Lower lobe of right lung (tissue), 2 donors: ENCODE data around the gene ORC3. TPM values are rescaled to one million over a fixed set of nuclear protein-coding genes. Genes with fewer than 3 reads are reported as not detected.

Experiments used
- ATAC-seq, 2 donors: fragments of 200-7000 bp; cut with Tn5 transposase; one replicate each; pipeline ENCODE4 v1.9.1; 2020 to 2022; ENCODE audit warnings: mild to moderate bottlenecking in 2 of 2, moderate library complexity in 2 of 2
- DNase-seq: peaks from one replicate; pipeline ENCODE4 v3.0.0-alpha.2; 2020
- H3K27ac ChIP-seq: fragments of 200-600 bp; one replicate; pipeline ENCODE4 v1.8.0; 2022
- H3K27me3 ChIP-seq: fragments of 200-600 bp; one replicate; pipeline ENCODE4 v1.8.0; 2022; ENCODE audit warnings: low read depth
- H3K36me3 ChIP-seq: fragments of 200-600 bp; one replicate; pipeline ENCODE4 v1.8.0; 2022; ENCODE audit warnings: mild to moderate bottlenecking
- H3K4me1 ChIP-seq: fragments of 200-600 bp; one replicate; pipeline ENCODE4 v1.8.0; 2022
- H3K4me3 ChIP-seq: fragments of 200-600 bp; one replicate; pipeline ENCODE4 v1.8.0; 2022; ENCODE audit warnings: mild to moderate bottlenecking
- H3K9me3 ChIP-seq: fragments of 200-600 bp; one replicate; pipeline ENCODE4 v1.8.0; 2022
- intact Hi-C: fragments of 100-400 bp; cut with DNase I; formaldehyde crosslinking; loops from one replicate; pipeline ENCODE4 v1.11.0; 2022
- total RNA-seq: library from RNA; stranded (reverse); fragmentation: NEBNext Ultra II Directional; extraction: Animal tissue kit (Norgen Biotek cat#: 25700); gene quantifications from one replicate; pipeline ENCODE4 v1.2.1, GENCODE V29; 2021
- TF ChIP-seq, protein P1 (sequence below): fragments of 200-600 bp; IDR thresholded peaks from one replicate; pipeline ENCODE4 v1.8.0; 2022; ENCODE audit warnings: antibody characterized with exemption, mild to moderate bottlenecking
- donor health status: DM: no; HTN: yes; CAD: no; lungs with severe emphysema.

The ORC3 gene
- total RNA-seq, 1 donor from 2014 or later = 16.6 TPM

DNA sequence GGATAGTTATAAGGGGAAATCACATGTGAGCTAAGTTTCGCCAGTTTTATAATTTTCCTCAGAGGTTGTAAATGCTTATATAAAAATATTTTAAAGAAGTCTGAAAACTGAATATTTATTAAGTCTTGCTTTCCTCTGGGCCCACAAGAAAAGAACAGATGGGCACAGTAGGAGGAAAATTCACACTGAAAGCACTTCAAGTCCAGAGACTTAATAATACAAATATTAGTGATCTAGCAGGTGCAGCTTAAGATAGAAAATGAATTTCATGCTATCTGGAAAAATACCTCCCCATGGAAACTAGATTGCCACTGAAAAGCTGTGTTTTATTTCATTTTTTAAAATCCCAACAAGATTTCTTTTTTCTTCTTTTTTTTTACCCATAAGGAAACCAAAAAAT, 47.2 kb downstream of the ORC3 start:
- TF ChIP-seq, protein P1, sequence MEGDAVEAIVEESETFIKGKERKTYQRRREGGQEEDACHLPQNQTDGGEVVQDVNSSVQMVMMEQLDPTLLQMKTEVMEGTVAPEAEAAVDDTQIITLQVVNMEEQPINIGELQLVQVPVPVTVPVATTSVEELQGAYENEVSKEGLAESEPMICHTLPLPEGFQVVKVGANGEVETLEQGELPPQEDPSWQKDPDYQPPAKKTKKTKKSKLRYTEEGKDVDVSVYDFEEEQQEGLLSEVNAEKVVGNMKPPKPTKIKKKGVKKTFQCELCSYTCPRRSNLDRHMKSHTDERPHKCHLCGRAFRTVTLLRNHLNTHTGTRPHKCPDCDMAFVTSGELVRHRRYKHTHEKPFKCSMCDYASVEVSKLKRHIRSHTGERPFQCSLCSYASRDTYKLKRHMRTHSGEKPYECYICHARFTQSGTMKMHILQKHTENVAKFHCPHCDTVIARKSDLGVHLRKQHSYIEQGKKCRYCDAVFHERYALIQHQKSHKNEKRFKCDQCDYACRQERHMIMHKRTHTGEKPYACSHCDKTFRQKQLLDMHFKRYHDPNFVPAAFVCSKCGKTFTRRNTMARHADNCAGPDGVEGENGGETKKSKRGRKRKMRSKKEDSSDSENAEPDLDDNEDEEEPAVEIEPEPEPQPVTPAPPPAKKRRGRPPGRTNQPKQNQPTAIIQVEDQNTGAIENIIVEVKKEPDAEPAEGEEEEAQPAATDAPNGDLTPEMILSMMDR = no peak
- H3K27ac ChIP-seq = no peak overlapping the region
- H3K27me3 ChIP-seq = no peaks in the 10 kb centered on the region
- no peak overlapping the region for H3K4me3 ChIP-seq
- ATAC-seq = no peak
- intact Hi-C loops = no loop called here
- no peak for DNase-seq
- H3K9me3 ChIP-seq = no peaks in the 10 kb centered on the region
- H3K36me3 ChIP-seq = peaks cover 22% of the 10 kb centered on the region
- H3K4me1 ChIP-seq = no peaks in the 10 kb centered on the region

DNA sequence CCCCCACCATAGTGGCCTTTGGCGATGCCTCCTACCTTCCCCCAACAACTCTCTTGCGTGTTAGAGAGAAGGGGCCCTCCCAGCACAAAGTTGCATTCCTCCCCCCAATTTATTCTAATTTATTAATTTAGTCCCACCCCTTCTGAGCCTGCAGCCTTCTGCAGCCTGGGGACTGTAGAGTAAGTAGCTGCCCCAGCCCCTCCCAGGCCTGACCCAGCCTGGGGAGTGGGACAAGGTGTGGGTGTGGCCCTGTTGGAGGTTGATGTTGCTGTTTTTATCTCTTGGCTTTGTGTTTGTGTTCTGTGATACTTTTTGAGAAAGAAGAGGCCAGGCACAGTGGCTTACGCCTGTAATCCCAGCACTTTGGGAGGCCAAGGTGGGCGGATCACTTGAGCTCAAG, 49.4 kb downstream of the ORC3 start:
- Histone ChIP-seq H3K27me3 (no peaks in the 10 kb centered on the region), H3K4me3 (no peak overlapping the region), H3K9me3 (no peaks in the 10 kb centered on the region), H3K4me1 (no peaks in the 10 kb centered on the region), H3K36me3 (peaks cover 22% of the 10 kb centered on the region), H3K27ac (no peak overlapping the region)
- intact Hi-C loops = no loop called here
- DNase-seq (no peak), ATAC-seq (no peak)
- TF ChIP-seq, protein P1 = no peak

DNA sequence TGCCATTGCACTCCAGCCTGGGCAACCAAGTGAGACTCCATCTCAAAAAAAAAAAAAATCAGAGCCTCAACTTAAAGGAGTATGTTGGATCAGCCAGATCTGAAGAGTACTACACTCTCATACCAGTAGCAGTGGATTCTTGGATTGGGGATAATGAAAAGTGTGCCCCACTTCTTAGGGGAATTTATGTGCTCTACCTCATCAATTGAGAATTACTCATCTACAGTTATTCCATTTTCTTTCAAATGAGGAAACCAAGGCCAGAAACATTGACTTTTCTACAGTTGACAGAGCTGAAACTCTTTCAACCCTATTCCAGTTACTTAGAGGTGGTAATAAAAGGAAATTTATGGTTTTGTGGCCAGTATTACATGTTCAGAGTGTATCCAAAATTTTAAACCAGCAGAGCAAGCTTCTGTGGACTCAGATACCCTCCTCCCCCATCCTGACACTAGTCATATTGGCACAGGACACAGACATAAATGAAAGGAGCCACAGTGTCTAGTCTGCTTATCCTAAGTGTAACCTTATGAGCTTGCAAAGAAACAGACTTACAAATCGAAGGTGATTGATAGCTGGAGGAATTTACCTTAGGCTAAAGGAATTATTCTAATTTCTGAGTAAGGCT, 51.2 kb downstream of the ORC3 start:
- H3K36me3 ChIP-seq = peaks cover 11% of the 10 kb centered on the region
- TF ChIP-seq, protein P1 = no peak
- DNase-seq = no peak
- no peak for ATAC-seq
- no peak overlapping the region for H3K4me3 ChIP-seq
- intact Hi-C loops = no loop called here
- H3K27me3 ChIP-seq = no peaks in the 10 kb centered on the region
- no peaks in the 10 kb centered on the region for H3K9me3 ChIP-seq
- H3K4me1 ChIP-seq = no peaks in the 10 kb centered on the region
- H3K27ac ChIP-seq = no peak overlapping the region

DNA sequence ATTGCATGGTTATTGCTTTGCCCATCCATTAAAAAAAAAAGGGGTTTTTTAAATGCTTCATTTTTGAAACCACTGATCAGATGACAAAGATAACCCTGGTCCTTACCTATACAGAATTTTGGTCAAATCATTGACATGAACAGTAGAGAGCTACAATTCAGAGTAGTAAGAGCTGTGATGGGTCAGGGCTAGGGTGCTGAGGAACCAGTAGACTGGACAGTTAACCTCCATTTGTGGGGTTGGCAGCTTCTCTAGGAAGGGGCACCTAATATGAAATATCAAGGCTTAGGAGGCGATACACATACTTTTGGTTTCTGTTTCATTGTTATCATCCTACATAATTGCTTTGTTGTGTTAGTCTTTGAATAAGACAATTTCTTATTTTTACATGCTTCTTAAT, 55.1 kb downstream of the ORC3 start:
- TF ChIP-seq, protein P1 = no peak
- no peak for DNase-seq
- H3K4me1 ChIP-seq = no peaks in the 10 kb centered on the region
- H3K36me3 ChIP-seq = no peaks in the 10 kb centered on the region
- no peak overlapping the region for H3K27ac ChIP-seq
- intact Hi-C loops = no loop called here
- H3K27me3 ChIP-seq = no peaks in the 10 kb centered on the region
- no peak for ATAC-seq
- H3K4me3 ChIP-seq = peak overlapping the region; percentile 9
- no peaks in the 10 kb centered on the region for H3K9me3 ChIP-seq

DNA sequence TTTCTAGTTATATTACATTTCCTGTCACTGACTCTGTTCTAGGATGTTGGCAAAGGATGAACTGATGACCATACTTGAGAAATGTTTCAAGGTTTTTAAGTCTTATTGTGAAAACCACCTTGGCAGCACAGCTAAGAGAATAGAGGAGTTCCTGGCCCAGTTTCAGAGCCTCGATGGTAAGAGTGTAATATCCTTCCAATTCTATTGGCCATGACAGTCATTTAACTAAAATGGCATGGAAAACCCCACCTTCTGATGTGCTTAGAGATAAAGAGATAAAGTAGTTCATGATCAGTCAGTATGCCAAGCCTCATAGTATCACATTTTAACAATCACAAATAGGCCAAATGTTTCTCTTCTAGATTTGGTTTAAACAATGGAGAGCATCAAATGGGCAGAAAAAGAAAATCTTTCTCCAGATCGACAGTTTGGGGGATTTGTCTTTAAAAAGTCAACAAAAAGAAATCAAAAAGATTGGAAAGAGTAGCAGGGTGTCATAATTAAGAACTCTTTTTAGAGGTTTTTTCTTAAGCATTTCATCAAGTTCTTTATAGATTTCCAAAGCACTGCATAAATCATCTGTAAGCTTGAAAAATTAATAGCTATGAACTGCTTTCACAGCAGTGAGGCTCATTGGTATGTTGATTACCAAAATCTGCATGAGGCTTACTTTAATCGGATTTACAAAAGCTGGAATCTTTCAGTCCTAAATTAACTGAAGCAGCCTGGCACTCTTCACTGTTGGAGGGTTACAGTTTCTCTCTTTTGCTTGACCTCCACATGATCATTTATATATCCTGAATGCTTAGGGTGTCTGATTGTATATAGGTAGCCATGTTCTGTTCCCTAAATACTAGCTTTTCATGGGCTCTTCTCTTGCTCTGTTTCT, 63.4 kb downstream of the ORC3 start:
- no peak for ATAC-seq
- no peak for DNase-seq
- Histone ChIP-seq H3K4me1 (no peaks in the 10 kb centered on the region), H3K36me3 (peaks cover 25% of the 10 kb centered on the region), H3K9me3 (no peaks in the 10 kb centered on the region), H3K27ac (no peak overlapping the region), H3K4me3 (no peak overlapping the region), H3K27me3 (no peaks in the 10 kb centered on the region)
- intact Hi-C loops = no loop called here
- TF ChIP-seq, protein P1 = no peak
